Heart right ventricle (tissue), 16 donors: ENCODE data around the gene RALGAPA2. TPM values are rescaled to one million over a fixed set of nuclear protein-coding genes. Genes with fewer than 3 reads are reported as not detected.

Experiments used
- ATAC-seq, 8 donors: fragments of 200-7000 bp; cut with Tn5 transposase; one replicate each; pipeline ENCODE4 v1.9.1; 2020; ENCODE audit warnings: mild to moderate bottlenecking in 8 of 8, moderate library complexity in 8 of 8, moderate number of reproducible peaks in 1 of 8
- DNase-seq, 2 donors: peaks; one replicate each; pipeline ENCODE4 v3.0.0-alpha.2; 2020
- H3K27ac ChIP-seq, 10 donors: fragments of 200-600 bp; sonication (generic) in 2 of 10; one replicate each; pipeline versions ENCODE4 v1.5.0 to v1.8.0; 2020 to 2022; ENCODE audit warnings: mild to moderate bottlenecking in 3 of 10
- H3K27me3 ChIP-seq, 7 donors: fragments of 200-600 bp; one replicate each; pipeline ENCODE4 v1.8.0; 2021 to 2022; ENCODE audit warnings: mild to moderate bottlenecking in 2 of 7
- H3K36me3 ChIP-seq, 9 donors: fragments of 200-600 bp; sonication (generic) in 1 of 9; one replicate each; pipeline versions ENCODE4 v1.5.0 to v1.8.0; 2020 to 2022; ENCODE audit warnings: mild to moderate bottlenecking in 2 of 9
- H3K4me1 ChIP-seq, 9 donors: fragments of 200-600 bp; sonication (generic) in 1 of 9; one replicate each; pipeline versions ENCODE4 v1.5.0 to v1.8.0; 2020 to 2022; ENCODE audit warnings: mild to moderate bottlenecking in 4 of 9
- H3K4me3 ChIP-seq, 10 donors: fragments of 200-600 bp; sonication (generic) in 2 of 10; one replicate each; pipeline versions ENCODE4 v1.5.0 to v1.8.0; 2020 to 2022; ENCODE audit warnings: mild to moderate bottlenecking in 7 of 10, moderate library complexity in 2 of 10
- H3K9me3 ChIP-seq, 11 donors: fragments of 200-600 bp in 10 of 11; sonication (generic) in 2 of 11; one replicate each; pipeline versions ENCODE4 v1.5.0 to v1.8.0; 2013 to 2022; ENCODE audit warnings: mild to moderate bottlenecking in 2 of 11, control low read depth in 1 of 11, moderate library complexity in 1 of 11
- WGBS, 2 donors: extraction: QIAGEN DNeasy Blood & Tissue Kit; methylation state at CpG; one replicate each; pipeline ENCODE4 v1.1.7; 2013; ENCODE audit warnings: inconsistent platforms in 1 of 2; 5-methylcytosine and 5-hydroxymethylcytosine counted together
- intact Hi-C, 10 donors: fragments of 100-400 bp; cut with DNase I; formaldehyde crosslinking; loops; one replicate each; pipeline versions ENCODE4 v1.11.1 to v1.14.2; 2022
- polyA plus RNA-seq, 2 donors: library from polyadenylated mRNA; stranded (reverse); fragments of 200-250 nt; gene quantifications; one replicate each; pipeline ENCODE4 v1.2.3, GENCODE V29; 2013
- total RNA-seq, 10 donors: library from RNA; stranded (reverse); fragmentation: NEBNext Ultra II Directional in 3 of 10; extraction: Animal tissue kit (Norgen Biotek cat#: 25700) in 3 of 10; gene quantifications; one replicate each; pipeline versions ENCODE4 v1.2.1 to v1.2.4, GENCODE V29; 2021 to 2023
- TF ChIP-seq, protein P1 (sequence below), 9 donors: fragments of 200-600 bp; sonication (generic) in 2 of 9; IDR thresholded peaks; one replicate each; pipeline versions ENCODE4 v1.5.0 to v1.8.0; 2021 to 2022; ENCODE audit warnings: antibody characterized with exemption in 9 of 9, mild to moderate bottlenecking in 5 of 9, moderate library complexity in 1 of 9
- donor health status: Arrhythmogenic right ventricular cardiomyopathy.
- donor health status: ischemic (EF 13 %, LVEDD 7.1; RV severe dilation, severe dysfunction).
- donor health status: healthy with polysubstance abuse.
- donor health status: DM: no; HTN: yes; CAD: no.
- donor health status: DM: no; HTN: no; CAD: no.
- donor health status: ischemic (EF 25% LVEDD 6.9; RV normal size, moderate dysfunction).
- donor health status: ischemic (EF 25% LVEDD 5.7; RV mildly dilated, moderate dysfunction).
- donor health status: healthy.
- donor health status: DM: yes; HTN: yes; CAD: no.
- donor health status: Ischemic cardiomyopathy.
- donor health status: ischemic (EF 35%, LVEDD 5.7; RV mildly dilated, moderate dysfunction).
- donor health status: nonischemic (EF 11% LVEDD 7.7; RV severe dilation, severe dysfunction).
- donor health status: DM: yes; HTN: yes; CAD: no.
- donor health status: PGD.
- donor health status: ischemic (EF 29% LVEDD 5.4; RV normal size, mild dysfunction).
- donor health status: nonischemic (EF 23%, LVEDD 6.1; RV moderate dilation, normal function).

The RALGAPA2 gene
- total and polyA plus RNA-seq, 12 donors: 4.1 to 26.8 (median 18.2) TPM

DNA sequence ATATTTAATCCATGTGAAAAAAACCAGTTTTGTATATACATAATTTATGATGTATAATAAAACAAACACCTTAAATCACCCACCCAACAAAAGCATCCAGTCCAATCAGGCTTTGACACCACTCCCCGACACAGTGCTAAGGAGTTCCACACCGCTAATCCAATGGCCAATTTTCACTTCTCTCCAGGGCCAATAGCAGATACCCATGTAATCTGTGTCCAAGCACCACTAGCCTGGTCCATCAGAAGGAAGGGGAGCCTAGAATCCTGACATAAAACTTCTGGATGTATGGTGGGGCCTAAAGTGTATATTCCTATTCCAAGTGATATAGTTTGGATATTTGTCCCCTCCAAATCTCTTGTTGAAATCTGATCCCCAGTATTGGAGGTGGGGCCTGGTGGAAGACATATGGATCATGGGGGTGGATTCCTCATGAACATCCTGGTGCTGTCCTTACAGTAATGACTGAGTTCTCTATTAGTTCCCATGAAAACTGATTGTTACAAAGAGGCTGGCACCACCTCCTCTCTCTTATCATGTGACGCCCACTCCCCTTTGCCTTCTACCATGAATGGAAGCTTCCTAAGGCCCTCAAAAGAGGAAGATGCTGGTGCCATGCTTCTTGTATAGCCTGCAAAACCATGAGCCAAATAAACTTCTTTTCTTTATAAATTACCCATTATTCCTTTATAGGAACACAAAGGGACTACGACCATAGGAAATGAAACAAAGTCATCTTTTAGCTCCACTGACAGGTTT is 20.8 kb downstream of the RALGAPA2 start:
- ATAC-seq (no peak), DNase-seq (no peak)
- intact Hi-C loops: loop anchor here in 1 of 10 donors (10.0 kb wide), 1 partner anchor 113 kb away; no protein-coding TSS in a partner anchor
- Histone ChIP-seq H3K4me1 (peaks cover 2 to 33% (median 13%) of the 10 kb centered on the region in 9 donors), H3K27ac (no peak overlapping the region), H3K4me3 (no peak overlapping the region), H3K36me3 (no peaks in the 10 kb centered on the region), H3K27me3 (no peaks in the 10 kb centered on the region), H3K9me3 (no peaks in the 10 kb centered on the region)
- TF ChIP-seq, protein P1, sequence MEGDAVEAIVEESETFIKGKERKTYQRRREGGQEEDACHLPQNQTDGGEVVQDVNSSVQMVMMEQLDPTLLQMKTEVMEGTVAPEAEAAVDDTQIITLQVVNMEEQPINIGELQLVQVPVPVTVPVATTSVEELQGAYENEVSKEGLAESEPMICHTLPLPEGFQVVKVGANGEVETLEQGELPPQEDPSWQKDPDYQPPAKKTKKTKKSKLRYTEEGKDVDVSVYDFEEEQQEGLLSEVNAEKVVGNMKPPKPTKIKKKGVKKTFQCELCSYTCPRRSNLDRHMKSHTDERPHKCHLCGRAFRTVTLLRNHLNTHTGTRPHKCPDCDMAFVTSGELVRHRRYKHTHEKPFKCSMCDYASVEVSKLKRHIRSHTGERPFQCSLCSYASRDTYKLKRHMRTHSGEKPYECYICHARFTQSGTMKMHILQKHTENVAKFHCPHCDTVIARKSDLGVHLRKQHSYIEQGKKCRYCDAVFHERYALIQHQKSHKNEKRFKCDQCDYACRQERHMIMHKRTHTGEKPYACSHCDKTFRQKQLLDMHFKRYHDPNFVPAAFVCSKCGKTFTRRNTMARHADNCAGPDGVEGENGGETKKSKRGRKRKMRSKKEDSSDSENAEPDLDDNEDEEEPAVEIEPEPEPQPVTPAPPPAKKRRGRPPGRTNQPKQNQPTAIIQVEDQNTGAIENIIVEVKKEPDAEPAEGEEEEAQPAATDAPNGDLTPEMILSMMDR (IDR thresholded peaks at IDR 0.05): no peak
- WGBS, 2 donors: 99% methylated on average over 4 of the region's 4 CpGs

DNA sequence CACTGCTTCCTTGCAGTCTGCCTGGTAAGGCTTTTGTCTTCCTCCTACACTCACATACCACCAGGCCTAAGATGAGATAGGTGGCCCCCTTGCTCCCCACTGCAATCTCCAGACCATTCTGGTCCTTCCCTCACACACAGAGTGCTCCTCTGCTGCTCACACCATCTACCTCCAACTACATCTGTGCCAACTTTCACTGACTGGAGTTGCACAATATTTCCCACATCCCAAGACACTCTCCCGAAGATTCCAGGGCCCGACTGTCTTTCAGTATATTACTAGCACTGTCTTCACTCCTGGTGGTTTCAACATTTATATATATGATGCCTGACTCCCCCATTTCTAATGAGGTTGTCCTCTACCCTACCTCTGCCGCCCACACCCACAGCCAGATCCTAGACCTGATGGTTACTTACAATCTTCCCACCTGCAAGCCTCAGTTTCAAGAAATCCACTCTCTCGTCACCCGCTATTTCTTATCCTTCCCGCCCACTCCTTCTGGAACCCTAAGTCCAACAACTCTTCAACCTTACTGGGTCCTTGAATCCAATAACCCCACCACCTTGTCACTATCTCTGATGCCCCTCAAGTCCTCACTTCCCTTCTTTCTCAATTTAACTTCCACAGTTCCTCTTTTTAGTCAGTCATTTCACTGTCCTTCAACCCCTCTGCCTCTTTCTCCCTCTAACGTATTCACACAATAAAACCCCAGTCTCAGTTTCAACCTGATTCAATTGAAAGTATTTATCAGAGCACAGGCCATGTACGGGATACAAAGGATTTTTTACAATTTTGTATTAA is 21.6 kb downstream of the RALGAPA2 start:
- peaks cover 0 to 33% (median 15%) of the 10 kb centered on the region in 9 donors for H3K4me1 ChIP-seq
- peak in 1 of 8 donors; percentile 60 for ATAC-seq
- no peak overlapping the region for H3K27ac ChIP-seq
- no peak for DNase-seq
- TF ChIP-seq, protein P1 (IDR thresholded peaks at IDR 0.05): no peak
- intact Hi-C loops: loop anchor here in 1 of 10 donors (10.0 kb wide), 1 partner anchor 114 kb away; no protein-coding TSS in a partner anchor
- no peaks in the 10 kb centered on the region for H3K36me3 ChIP-seq
- WGBS, 2 donors: 92 to 95% methylated on average over 8 of the region's 8 CpGs
- H3K4me3 ChIP-seq: no peak overlapping the region
- H3K9me3 ChIP-seq: no peaks in the 10 kb centered on the region
- H3K27me3 ChIP-seq: no peaks in the 10 kb centered on the region

DNA sequence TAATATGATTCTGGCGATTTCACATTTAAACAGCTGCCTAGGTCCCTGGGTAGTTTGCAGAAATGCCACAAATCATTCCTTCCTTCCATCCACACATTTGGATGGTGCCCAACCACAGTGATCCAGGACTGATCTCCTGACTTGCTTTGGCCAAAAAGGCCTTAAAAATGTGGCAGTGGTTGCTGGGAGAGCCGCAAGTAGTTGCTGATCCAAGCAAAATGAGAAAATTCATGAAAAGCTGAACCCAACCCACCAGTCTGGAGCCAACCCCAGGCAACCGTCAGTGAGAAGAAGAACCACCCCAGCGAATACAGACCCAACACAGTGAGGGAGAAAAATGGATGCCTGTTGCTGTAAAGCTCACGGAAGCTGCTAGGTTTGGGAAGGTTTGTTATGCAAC is 25.1 kb downstream of the RALGAPA2 start:
- H3K4me1 ChIP-seq: peaks cover 0 to 46% (median 12%) of the 10 kb centered on the region in 9 donors
- intact Hi-C loops: no loop called here
- no peaks in the 10 kb centered on the region for H3K27me3 ChIP-seq
- ATAC-seq: no peak
- TF ChIP-seq, protein P1 (IDR thresholded peaks at IDR 0.05): no peak
- WGBS, 2 donors: 95% methylated on average over 5 of the region's 5 CpGs
- H3K4me3 ChIP-seq: no peak overlapping the region
- no peaks in the 10 kb centered on the region for H3K9me3 ChIP-seq
- H3K27ac ChIP-seq: no peak overlapping the region
- no peak for DNase-seq
- no peaks in the 10 kb centered on the region for H3K36me3 ChIP-seq

DNA sequence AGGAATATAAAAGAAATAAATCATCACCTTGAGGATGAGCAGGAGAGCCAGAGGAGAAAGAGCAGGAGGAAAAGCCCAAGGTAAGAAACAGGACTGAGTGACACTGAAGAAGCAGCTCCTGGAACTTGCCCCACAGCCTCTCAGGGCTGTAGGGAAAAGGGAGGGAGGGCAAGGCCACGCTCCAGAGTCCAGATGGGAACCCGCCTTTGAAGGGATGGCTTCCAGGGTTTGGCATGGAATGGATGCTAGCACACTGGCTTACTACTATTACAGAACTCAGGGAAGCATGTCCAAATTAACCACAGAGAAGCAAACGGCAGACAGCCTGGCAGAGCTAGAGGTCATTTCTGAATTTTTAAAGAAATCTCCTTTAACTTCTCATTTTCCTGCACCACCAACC is 26.8 kb downstream of the RALGAPA2 start:
- H3K27ac ChIP-seq: no peak overlapping the region
- no peaks in the 10 kb centered on the region for H3K27me3 ChIP-seq
- ATAC-seq: no peak
- no peaks in the 10 kb centered on the region for H3K36me3 ChIP-seq
- TF ChIP-seq, protein P1 (IDR thresholded peaks at IDR 0.05): no peak
- peaks cover 0 to 62% (median 23%) of the 10 kb centered on the region in 9 donors for H3K4me1 ChIP-seq
- 88% methylated on average over 3 of the region's 3 CpGs for WGBS, 2 donors
- DNase-seq: no peak
- no peaks in the 10 kb centered on the region for H3K9me3 ChIP-seq
- intact Hi-C loops: no loop called here
- no peak overlapping the region for H3K4me3 ChIP-seq
